ENCODE data around the gene SRD5A3.
"Not testable (repeated sequence)": the region's sequence is repeated elsewhere in the genome, so short reads cannot be mapped to it uniquely, and the experiment has no call there.

DNA sequence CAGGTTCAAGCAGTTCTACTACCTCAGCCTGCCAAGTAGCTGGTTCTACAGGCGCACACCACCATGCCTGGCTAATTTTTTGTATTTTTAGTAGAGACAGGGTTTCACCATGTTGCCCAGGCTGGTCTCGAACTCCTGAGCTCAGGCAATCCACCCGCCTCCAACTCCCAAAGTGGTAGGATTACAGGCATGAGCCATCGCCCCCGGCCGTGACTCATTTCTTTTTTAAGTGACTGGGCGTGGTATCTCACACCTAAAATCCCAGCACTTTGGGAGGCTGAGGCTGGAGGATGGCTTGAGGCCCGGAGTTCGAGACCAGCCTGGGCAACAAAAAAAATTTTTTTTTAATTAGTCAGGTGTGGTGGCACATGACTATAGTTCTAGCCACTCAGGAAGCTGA lies 16.9 kb downstream of the SRD5A3 start:
- not testable (repeated sequence) for TF ChIP-seq CTCF, POLR2A (IDR thresholded peaks at IDR 0.05)
